Stimulated activated CD4-positive, alpha-beta T cell treated with anti-CD3 and anti-CD28 coated beads, Interleukin-15, amount 100 ng/mL, for 24 hours (primary cell): ENCODE results near the gene ACP7.
"Not testable (repeated sequence)": the region's sequence is repeated elsewhere in the genome, so short reads cannot be mapped to it uniquely, and the experiment has no call there.

Experiments used
- DNase-seq: peaks from one replicate; pipeline ENCODE4 v3.0.0-alpha.2; 2020

The ACP7 gene

DNA sequence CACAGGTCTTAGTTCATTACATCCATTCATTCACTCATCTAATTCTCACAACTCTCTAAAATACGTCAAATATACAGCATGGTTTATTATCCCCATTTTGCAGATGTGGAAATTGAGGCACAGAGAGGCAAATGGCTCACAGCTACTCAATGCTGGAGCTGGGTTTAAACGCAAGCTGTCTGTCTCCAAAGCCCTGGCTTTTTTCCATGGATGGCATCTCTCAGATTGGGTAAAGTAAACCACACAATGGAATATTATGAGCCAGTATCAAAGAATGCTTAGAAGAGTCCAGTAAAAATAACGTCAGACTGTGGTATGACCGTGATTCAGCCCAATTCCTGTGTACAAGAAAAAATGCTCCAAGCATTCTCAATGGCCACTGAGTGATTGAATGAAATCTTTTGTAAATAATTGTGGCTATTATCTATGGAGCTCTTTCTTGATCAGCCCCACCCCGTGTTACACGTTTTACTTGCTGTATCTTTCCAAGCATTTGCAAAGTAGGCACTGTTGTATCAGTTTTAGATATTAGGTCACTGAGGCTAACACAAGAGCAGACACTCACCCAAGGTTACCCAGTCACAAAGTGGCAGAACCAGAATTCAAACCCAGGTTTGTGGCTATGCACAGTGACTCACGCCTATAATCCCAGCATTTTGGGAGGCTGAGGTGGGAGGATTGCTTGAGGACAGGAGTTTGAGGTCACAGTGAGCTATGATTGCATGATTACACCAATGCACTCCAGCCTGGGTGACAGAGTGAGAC is 5.5 kb upstream of the ACP7 start:
- no peak for DNase-seq

DNA sequence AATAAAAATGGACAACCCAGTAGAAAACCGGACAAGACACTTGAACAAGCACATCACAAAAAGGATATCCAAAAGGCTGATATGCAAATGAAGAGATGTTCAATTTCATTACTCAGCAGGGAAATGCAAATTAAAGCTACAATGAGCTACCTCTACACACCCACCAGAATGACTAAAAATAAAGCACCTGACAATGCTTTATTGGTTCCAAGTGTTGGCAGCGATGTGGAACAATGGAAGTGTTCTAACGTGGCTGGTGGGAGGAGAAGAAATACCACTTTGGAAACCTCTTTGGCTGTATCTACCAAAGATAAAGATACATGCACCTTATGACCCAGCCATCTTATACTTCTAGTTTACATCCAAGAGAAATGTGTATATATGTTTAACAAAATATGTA is 3.7 kb upstream of the ACP7 start:
- DNase-seq: no peak

DNA sequence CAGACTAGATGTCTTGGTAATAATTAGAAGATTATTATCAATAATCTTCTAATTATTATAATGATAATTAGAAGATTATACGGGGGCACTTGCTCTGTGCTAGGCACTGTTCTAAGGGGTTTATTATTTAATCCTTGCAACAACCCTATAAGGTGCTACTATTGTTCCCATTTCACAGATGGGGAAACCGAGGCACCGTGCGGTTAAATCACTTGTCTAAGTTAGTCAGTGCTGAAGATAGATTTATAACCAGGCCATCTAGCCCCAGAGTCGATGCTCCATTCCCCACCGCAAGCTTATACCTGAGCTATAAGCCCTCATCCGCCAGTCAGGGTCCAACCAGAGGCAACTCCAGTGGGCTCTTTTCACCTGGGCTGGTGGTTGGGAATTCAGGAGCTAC is 2.0 kb upstream of the ACP7 start:
- no peak for DNase-seq

DNA sequence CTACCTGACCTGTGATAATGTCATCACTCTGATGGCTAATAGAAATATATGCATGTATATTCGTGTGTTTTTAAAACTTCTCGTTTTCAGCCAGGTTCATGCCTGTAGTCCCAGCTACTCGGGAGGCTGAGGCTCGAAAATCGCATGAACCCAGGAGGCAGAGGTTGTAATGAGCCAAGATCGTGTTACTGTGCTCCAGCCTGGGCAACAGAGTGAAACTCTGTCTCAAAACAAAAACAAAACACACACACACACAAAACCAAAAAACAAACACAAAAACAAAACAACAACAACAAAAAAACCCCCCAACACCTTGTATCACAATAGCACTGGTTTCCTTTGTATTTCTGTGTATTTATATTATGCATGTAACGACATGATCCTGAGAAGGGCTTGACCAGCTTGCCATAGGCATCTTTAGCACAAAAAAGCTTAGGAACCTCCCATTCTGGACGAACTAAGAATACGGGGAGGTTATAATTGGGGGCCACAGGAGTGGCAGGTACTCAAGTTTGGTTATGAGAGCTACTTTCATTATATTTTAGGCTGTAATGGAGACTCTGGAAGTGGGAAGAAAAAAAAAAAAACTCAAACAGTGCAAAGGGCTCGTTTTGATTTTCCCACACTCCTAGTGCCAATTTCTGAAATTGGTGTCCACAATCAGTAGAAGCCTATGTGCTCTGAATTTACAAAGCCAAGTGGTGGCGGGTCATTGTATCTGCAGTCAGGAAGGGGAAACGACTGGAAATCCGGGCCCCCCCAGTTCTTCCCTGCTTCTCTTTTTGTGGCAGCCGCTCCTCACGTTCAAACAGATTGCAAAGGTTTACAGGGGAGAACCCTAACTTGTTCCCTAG is 1.2 kb upstream of the ACP7 start:
- DNase-seq: no peak

DNA sequence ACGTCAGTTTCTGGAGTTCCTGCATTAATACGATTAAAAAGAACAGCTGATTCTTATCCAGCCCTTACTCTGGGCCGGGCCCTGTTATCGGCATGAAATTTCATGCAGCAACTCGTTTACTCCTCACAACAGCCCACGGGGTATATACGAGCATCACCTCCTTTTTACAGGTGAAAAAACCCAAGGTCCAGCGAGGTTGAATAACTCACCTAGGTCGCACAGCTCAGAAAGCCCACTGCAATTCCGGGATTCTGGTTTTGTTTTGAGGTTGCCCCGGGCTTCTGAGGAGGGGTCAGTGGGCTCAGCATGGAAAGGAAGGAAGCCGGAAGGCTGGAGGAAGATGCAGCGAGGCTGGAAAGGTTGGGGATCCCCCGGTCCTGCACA is 577 bp upstream of the ACP7 start:
- DNase-seq: no peak

DNA sequence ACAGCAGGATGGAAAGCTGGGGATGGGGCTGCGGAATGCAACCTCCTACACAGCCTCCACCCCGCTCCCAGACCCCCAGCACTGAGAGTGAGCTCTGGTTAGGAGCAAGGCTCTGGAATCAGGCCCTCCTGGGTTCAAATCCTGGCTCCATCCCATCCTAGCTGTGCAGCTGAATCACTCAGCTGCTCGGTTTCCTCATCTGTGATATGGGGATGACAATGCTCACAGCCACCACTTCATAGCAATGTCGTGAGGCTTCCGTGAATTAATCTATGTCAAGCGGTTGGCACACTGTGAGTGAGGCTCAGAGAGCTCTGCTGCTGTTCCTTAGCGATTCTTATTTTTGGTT is 538 bp downstream of the ACP7 start:
- DNase-seq: no peak

DNA sequence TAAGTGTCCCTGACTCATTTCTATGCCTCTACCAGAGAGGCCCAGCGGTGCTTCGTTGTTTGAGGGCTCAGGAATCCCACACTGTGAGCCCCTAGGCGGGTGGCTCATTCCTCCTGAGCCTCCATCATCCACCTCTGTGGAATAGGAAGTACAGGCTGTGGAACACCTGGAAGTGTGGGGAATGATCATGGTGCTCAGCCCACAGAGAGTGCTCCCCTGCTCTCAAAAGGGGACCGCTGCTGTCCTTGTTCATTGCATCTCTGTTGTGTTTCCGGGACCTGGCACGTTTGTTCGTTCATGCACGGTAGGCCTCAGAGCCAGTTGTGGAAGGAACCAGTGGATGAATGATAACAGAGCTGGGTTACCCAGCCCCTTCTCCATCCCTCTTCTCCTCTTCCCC is 1.2 kb downstream of the ACP7 start:
- DNase-seq: no peak

DNA sequence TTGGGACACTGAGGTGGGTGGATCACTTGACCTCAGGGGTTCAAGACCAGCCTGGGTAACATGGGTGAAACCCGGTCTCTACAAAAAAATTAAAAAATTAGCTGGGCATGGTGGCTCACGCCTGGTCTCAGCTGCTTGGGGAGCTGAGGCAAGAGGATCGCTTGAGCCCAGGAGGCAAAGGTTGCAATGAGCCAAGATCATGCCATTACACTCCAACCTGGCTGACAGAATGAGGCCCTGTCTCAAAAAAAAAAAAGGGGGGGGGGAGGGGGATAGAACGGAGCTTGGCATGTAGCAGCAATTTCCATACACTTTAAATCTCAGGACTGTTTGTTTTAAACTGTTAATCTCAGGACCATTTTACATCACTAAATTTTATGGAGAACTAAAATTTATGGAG is 2.2 kb downstream of the ACP7 start:
- DNase-seq: no peak

DNA sequence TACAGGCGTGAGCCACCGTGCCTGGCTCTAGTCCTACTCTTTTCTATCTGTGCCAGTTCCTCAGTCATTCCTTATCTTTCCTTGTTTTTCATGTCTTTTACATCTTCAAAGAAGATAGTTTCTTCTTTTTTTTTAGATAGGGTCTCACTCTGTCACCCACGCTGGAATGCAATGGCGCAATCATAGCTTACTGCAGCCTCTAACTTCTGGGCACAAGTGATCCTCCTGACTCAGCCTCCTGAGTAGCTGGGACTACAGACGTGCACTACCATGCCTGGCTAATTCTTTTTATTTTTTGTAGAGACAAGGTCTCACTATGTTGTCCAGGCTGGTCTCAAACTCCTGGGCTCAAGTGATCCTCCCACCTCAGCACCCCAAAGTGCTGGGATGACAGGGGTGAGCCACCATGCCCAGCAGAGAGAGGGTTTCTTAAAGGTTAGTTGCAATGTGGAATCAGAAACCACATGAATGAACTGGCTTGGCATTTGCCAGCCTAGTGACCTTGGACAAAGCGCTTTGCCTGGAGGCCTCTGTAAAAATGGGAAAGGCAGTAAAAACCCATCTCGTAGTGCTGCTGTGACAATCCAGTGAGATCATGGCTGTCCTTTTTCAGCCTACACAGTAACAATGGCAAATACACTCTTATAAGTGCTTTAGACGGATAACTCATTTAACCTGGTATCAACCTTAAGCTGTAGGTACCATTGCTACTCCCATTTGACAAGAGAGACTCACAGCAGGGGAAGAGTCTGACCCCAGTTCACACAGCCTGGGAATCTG is 3.9 kb downstream of the ACP7 start:
- DNase-seq: no peak

DNA sequence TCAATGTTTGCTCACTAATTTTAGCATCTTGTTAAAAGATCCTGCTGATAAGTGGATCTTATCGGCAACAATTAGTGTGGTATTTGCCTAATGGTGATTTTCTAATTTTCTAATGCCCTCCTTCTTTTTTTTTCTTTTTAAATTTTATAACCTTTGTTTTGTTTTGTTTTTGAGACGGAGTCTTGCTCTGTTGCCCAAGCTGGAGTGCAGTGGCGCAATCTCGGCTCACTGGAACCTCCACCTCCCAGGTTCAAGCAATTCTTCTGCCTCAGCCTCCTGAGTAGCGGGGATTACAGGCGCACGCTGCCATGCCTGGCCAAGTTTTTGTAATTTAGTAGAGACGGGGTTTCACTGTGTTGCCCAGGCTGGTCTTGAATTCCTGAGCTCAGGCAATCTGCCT is 5.8 kb downstream of the ACP7 start:
- DNase-seq: not testable (repeated sequence)

DNA sequence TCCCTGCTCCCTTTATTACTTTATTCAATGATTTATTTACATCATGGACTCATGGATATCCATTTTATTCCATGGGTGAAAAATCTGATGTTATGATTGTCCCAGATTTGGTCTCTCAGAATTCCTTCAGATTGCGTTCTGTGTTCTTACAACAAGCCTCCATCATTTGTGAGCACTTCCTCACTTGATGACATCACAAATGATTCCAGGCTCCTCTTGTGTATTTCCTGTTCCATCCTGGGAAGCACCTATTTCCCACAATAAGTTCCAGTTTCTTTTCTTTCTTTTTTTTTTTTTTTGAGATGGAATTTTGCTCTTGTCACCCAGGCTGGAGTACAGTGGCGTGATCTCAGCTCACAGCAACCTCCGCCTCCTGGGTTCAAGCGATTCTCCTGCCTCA is 6.7 kb downstream of the ACP7 start:
- no peak for DNase-seq

DNA sequence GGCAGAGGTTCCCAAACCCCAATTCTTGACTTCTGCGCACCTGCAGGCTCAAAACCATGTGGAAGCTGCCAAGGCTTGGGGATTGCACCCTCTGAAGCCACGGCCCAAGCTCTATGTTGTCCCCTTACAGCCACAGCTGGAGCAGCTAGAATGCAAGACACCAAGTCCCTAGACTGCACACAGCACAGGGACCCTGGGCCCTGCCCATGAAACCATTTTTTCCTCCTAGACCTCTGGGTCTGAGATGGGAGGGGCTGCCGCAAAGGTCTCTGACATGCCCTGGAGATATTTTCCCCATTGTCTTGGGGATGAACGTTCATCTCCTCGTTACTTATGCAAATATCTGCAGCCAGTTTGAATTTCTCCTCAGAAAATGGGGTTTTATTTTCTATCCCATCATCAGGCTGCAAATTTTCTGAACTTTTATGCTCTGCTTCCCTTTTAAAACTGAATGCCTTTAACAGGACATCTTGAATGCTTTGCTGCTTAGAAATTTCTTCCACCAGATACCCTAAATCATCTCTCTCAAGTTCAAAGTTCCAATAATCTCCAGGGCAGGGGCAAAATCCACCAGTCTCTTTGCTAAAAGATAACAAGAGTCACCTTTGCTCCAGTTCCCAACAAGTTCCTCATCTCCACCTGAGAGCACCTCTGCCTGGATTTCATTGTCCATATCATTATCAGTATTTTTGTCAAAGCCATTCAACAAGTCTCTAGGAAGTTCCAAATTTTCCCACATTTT is 11.8 kb downstream of the ACP7 start:
- not testable (repeated sequence) for DNase-seq

DNA sequence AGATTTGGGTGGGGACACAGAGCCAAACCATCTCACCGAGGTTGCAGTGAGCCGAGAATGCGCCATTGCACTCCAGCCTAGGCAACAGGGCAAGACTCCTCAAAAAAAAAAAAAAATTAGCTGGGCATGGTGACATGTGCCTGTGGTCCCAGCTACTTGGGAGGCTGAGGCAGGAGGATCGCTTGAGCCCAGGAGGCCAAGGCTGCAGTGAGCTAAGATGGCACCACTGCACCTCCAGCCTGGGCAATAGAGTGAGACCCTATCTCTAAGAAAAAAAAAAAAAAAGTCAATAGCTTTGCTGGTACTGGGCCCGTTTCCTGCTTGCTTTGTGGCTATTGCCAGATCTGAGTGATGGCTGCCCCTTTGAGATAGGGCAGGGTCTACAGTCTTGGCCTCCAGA is 13.1 kb downstream of the ACP7 start:
- DNase-seq: no peak

DNA sequence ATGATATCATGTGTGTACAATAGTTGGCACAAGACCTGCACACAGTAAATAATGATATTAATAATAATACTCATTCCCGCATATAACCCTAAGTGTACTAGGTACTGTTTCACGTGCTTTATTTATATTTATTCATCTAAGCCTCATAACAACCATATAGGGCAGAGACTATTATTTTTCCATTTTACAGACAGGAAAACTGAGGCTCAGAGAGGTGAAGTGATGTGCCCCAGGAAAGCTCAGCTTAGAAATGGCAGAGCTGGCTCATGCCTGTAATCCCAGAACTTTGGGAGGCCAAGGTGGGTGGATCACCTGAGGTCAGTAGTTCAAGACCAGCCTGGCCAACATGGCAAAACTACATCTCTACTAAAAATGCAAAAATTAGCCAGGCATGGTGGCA is 13.6 kb downstream of the ACP7 start:
- no peak for DNase-seq

DNA sequence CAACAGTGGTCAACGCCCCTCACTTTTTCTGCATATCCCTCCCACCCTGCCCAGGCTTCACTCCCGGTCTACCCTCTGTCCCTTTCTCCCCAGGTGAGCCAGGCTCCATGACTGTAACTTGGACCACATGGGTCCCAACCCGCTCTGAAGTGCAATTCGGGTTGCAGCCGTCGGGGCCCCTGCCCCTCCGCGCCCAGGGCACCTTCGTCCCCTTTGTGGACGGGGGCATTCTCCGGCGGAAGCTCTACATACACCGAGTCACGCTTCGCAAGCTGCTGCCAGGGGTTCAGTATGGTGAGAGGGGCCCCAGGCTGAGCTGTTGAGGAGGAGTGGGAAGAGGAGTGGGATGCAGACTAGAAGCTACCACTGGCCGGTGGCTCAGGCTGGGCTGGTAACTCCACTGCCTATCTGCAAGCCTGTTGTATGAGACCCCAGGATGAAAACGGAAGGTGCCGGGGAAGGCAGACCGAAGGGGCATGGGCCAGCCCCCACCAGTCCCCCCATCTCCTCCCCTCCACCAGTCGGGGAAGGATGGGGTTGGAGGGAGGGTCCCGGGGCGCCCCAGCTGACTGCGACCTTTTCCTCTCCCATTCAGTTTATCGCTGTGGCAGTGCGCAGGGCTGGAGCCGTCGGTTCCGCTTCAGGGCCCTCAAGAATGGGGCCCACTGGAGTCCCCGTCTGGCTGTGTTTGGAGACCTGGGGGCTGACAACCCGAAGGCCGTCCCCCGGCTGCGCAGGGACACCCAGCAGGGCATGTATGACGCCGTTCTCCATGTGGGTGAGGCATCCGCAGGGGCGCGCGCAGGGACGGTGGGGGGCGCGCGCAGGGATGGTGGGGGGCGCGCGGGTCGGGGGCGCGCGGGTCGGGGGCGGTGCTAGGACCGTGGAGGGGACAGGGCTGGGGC is 14.4 kb downstream of the ACP7 start:
- DNase-seq: no peak

DNA sequence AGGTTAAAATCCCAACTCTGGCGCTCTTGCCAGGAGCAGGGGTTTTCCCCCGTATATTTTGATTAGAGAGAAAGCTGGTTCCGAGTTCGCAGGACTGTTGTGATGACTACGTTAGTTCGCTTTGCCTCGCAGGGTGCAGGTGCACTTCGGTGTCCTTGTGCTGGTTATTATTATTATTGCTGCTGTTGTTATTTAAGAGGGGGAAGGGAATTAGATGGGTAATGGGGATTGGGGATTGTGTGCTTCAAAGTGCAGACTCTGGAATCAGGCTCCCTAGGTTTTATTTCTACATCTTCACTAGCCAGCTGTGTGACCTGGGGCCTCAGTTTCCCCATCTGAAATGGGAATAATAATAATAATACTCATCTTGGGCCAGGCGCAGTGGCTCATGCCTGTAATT is 15.2 kb downstream of the ACP7 start:
- no peak for DNase-seq

DNA sequence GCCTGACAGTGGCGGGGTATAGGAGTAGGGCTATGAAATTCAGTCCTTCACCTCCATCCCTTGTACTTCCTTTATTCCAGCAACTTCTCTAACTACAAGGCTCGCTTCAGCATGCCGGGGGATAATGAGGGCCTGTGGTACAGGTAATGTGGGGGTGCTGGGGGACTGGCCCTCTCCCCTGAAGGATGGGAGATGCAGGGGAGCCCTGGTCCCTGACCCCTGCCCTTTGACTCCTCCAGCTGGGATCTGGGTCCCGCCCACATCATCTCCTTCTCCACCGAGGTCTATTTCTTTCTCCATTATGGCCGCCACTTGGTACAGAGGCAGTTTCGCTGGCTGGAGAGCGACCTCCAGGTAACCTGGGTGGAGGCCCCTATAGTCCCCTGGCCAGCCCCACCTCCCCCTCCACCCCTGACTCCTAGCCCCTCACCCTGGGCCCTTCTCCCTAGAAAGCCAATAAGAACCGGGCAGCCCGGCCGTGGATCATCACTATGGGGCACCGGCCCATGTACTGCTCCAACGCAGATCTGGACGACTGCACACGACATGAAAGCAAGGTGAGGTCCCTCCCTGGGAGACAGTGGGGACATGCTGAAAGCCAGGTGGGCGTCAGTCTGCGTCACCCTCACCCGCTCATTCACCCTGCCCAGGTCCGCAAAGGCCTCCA is 16.5 kb downstream of the ACP7 start:
- no peak for DNase-seq

DNA sequence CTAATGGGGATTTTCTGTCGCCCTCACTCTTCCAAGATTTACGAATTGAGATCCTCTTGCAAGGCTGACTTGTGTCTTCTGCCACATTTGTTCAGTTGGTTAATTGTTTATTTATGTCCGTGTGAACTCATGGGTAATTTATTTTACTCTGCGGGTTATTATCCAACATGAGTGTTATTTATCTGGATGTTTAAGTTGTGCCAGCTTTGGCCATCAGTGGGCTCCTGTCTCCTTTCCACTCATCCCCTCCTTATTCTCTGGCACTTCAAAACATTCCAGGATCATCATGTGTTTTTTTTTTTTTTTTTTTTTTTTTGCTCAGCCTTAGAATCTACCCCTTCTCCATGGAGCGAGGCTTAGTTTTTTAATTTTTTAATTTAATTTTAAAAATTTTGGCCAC is 19.0 kb downstream of the ACP7 start:
- no peak for DNase-seq

DNA sequence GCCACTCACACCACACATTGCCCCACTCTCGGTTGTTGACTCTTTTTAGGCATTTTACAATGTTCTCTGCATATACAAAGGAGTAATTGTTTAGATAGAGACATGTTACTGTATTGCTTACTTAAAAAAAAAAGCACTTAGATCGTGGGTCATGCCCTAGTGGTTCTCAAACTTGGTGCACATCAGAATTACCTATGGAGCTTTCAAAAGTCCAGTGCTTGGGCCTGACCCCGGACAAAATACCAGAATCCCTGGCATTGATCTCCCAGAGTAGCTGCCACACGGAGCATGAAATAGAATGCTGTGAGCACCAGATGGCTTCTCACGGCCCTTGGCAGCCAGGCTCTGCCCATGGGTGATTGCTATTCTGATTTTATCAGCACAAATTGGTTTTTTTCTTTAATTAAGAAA is 20.0 kb downstream of the ACP7 start:
- DNase-seq: no peak

DNA sequence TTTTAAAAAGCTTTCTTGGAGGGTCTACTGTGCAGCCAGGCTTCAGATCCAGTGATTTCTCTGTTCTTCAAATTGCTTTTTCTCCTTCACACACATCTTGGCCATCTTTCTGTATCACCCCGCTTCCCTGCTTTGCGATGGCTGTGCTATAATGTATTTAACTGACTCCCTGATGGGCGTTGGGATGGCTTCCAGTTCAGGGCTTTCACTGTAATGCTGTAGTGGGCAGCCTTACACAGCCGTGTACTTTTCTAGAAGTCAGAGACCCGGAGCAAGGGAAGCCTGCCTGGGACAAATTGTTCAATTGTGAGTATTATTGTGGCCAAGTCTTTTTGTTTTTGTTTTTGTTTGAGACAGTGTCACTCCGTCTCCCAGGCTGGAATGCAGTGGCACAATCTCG is 22.0 kb downstream of the ACP7 start:
- DNase-seq: no peak

DNA sequence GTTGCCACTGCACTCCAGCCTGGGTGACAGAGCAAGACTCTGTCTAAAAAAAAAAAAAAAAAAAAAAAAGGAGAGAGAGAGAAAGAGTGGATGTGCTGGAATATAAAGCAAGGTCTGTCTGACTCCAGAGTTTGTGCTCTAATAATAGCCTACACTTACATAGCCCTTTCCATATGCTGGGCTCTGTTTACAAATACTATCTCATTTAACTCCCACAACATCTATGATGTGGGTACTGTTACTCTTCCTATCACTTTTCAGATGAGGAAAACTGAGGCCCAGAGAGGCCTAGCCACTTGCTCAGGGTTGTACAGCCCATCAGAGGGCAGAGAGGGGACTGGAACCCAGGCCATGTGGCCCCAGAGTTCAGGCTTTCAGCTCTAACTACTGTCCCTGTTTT is 25.5 kb downstream of the ACP7 start:
- no peak for DNase-seq
